ENCODE data around the gene RUSF1. TPM values are rescaled to one million over a fixed set of nuclear protein-coding genes. Genes with fewer than 3 reads are reported as not detected.
A peak's percentile ranks its signal among the peaks of the same experiment; 100 is the strongest.

Gene RUSF1
- polyA plus RNA-seq, 3 donors: 10.3 to 45.1 (median 11.8) TPM

DNA sequence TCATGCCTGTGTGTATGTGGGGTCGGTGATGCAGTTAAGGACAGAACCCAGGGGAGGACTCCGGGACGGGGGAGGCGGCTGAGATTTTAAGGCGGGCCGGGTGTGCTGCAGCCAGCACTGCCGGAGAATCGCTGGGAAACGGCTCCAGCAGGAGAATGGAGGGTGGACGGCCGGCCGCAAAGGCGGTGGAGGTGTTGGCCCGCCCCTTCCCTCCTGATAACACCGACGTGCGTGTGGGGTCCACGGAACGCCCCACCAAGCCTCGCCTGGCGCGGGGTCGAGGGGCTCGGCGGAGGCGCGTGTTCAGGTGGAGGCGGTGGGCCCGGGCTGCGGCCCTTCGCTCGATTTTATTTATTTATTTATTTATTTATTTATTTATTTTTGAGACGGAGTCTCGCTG is 66.2 kb downstream of the RUSF1 start:
- Histone ChIP-seq H3K9me3 (replicated peaks in 1 of 2; ENCODE audit: control insufficient read depth in 1 of 2, insufficient read depth in 1 of 2, low read length in 2 of 2) (no peaks in the 10 kb centered on the region), H3K4me2 (replicated peaks; ENCODE audit: extremely low read depth, low read length, poor library complexity, severe bottlenecking) (no peak overlapping the region), H3K36me3 (replicated peaks in 1 of 2; ENCODE audit: control insufficient read depth in 1 of 2, insufficient read depth in 2 of 2, low read length in 2 of 2) (no peaks in the 10 kb centered on the region), H3K27me3 (ENCODE audit: control insufficient read depth in 2 of 2, insufficient read depth in 2 of 2, low read length in 2 of 2) (no peaks in the 10 kb centered on the region), H3K79me2 (ENCODE audit: insufficient read depth, low read length) (no peaks in the 10 kb centered on the region), H4K20me1 (ENCODE audit: insufficient read depth, low read length) (no peaks in the 10 kb centered on the region), H3K9ac (ENCODE audit: insufficient read depth, low read length, poor library complexity, severe bottlenecking) (no peak overlapping the region), H3K4me1 (ENCODE audit: control insufficient read depth in 1 of 2, insufficient read depth in 2 of 2, low read length in 2 of 2) (peaks cover 0 to 4% of the 10 kb centered on the region in 2 donors), H3K4me3 (replicated peaks in 1 of 3; ENCODE audit: low read depth in 2 of 3, low read length in 3 of 3) (no peak overlapping the region), H2AFZ (ENCODE audit: insufficient read depth, low read depth, low read length, poor library complexity, severe bottlenecking) (no peak overlapping the region), H3K27ac (ENCODE audit: low read depth in 1 of 2, low read length in 2 of 2) (no peak overlapping the region)
- Mint-ChIP-seq H3K36me3 (no peaks in the 10 kb centered on the region), H3K4me3 (peak overlapping the region; percentile 58 to 76), H3K27ac (no peak overlapping the region), H3K9me3 (peaks cover 4 to 13% (median 4%) of the 10 kb centered on the region in 7 donors), H3K4me1 (peaks cover 6% of the 10 kb centered on the region), H3K27me3 (ENCODE audit: low read depth in 3 of 3) (peaks cover 2 to 11% (median 2%) of the 10 kb centered on the region in 3 donors)
- WGBS (ENCODE audit: insufficient coverage): 85% methylated on average over 18 of the region's 34 CpGs
- intact Hi-C loops (cut with micrococcal nuclease): loop anchor here (5.0 to 10.0 kb wide), 4 partner anchors 57 to 455 kb away; partner anchors contain the start of genes HSD3B7 (in 2 of the 2) and PYCARD (in 1 of the 2)
- TF ChIP-seq, protein P1, sequence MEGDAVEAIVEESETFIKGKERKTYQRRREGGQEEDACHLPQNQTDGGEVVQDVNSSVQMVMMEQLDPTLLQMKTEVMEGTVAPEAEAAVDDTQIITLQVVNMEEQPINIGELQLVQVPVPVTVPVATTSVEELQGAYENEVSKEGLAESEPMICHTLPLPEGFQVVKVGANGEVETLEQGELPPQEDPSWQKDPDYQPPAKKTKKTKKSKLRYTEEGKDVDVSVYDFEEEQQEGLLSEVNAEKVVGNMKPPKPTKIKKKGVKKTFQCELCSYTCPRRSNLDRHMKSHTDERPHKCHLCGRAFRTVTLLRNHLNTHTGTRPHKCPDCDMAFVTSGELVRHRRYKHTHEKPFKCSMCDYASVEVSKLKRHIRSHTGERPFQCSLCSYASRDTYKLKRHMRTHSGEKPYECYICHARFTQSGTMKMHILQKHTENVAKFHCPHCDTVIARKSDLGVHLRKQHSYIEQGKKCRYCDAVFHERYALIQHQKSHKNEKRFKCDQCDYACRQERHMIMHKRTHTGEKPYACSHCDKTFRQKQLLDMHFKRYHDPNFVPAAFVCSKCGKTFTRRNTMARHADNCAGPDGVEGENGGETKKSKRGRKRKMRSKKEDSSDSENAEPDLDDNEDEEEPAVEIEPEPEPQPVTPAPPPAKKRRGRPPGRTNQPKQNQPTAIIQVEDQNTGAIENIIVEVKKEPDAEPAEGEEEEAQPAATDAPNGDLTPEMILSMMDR (IDR thresholded peaks at IDR 0.05): no peak
- DNase-seq: no peak

GRCh38 chr16:31440516-31441184 is 67.5 kb downstream of the RUSF1 start:
- no peak overlapping the region for H3K27ac ChIP-seq (ENCODE audit: low read depth in 1 of 2, low read length in 2 of 2)
- intact Hi-C loops (cut with micrococcal nuclease): loop anchor here (5.0 to 10.0 kb wide), 4 partner anchors 56 to 453 kb away; partner anchors contain the start of genes HSD3B7 (in 2 of the 2) and PYCARD (in 1 of the 2)
- H3K27me3 Mint-ChIP-seq (ENCODE audit: low read depth in 3 of 3): peaks cover 2 to 10% (median 4%) of the 10 kb centered on the region in 3 donors
- no peak overlapping the region for H3K4me3 ChIP-seq (replicated peaks in 1 of 3; ENCODE audit: low read depth in 2 of 3, low read length in 3 of 3)
- no peak overlapping the region for H2AFZ ChIP-seq (ENCODE audit: insufficient read depth, low read depth, low read length, poor library complexity, severe bottlenecking)
- no peaks in the 10 kb centered on the region for H3K36me3 Mint-ChIP-seq
- no peaks in the 10 kb centered on the region for H3K9me3 ChIP-seq (replicated peaks in 1 of 2; ENCODE audit: control insufficient read depth in 1 of 2, insufficient read depth in 1 of 2, low read length in 2 of 2)
- H3K36me3 ChIP-seq (replicated peaks in 1 of 2; ENCODE audit: control insufficient read depth in 1 of 2, insufficient read depth in 2 of 2, low read length in 2 of 2): no peaks in the 10 kb centered on the region
- H3K27me3 ChIP-seq (ENCODE audit: control insufficient read depth in 2 of 2, insufficient read depth in 2 of 2, low read length in 2 of 2): no peaks in the 10 kb centered on the region
- TF ChIP-seq, protein P1 (IDR thresholded peaks at IDR 0.05): no peak
- no peak overlapping the region for H3K27ac Mint-ChIP-seq
- H4K20me1 ChIP-seq (ENCODE audit: insufficient read depth, low read length): no peaks in the 10 kb centered on the region
- WGBS (ENCODE audit: insufficient coverage): 92% methylated on average over 4 of the region's 4 CpGs
- H3K4me1 ChIP-seq (ENCODE audit: control insufficient read depth in 1 of 2, insufficient read depth in 2 of 2, low read length in 2 of 2): peaks cover 0 to 4% of the 10 kb centered on the region in 2 donors
- peaks cover 6% of the 10 kb centered on the region for H3K4me1 Mint-ChIP-seq
- no peak overlapping the region for H3K9ac ChIP-seq (ENCODE audit: insufficient read depth, low read length, poor library complexity, severe bottlenecking)
- peaks cover 0 to 7% (median 0%) of the 10 kb centered on the region in 7 donors for H3K9me3 Mint-ChIP-seq
- no peak overlapping the region for H3K4me3 Mint-ChIP-seq
- no peak overlapping the region for H3K4me2 ChIP-seq (replicated peaks; ENCODE audit: extremely low read depth, low read length, poor library complexity, severe bottlenecking)
- no peaks in the 10 kb centered on the region for H3K79me2 ChIP-seq (ENCODE audit: insufficient read depth, low read length)
- no peak for DNase-seq

Measured in CD14-positive monocyte (primary cell).